ENCODE measurements around the gene FAM149B1. TPM values are rescaled to one million over a fixed set of nuclear protein-coding genes. Genes with fewer than 3 reads are reported as not detected.

Gene FAM149B1
- total RNA-seq, 1 experiment from 2014 or later: 17.5 TPM

DNA sequence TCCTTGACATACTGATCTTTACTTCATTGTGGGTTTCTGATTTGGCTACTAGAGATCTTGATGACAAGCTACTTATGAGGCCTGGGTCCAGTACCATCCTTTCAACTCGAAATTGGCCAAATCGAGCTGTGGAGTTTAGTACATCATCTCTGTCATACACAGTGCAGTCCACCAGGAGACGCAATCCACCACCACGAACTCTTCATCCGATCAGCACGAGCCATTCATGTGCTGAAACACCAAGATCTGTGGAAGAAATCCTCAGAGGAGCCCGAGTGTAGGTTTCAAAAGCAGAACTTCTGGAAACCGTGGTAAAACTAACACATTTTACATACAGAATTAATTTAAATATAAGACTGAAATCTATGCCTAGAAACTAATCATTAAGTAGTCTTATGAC lies 65.0 kb downstream of the FAM149B1 start:
- no peaks in the 10 kb centered on the region for H3K27me3 ChIP-seq (ENCODE audit: insufficient read depth, low read length)

DNA sequence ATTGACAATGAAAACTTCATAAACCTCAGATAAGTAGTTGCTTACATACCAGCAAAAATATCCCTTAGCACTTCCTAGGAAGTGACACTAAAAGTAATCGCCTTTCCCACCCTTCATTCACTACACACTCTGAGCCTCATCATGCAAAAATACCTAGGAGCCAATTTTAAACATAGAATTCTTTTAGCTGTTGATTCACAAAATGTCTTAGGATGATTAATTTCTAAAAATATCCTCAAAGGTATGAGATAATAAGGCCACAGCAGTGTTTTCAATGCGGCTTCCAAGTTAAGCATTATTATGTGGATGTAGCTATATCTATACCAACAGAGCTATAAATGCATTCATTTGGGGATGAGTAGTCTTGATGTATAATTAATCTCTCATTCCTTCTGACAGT lies 66.0 kb downstream of the FAM149B1 start:
- H3K79me2 ChIP-seq (ENCODE audit: insufficient read depth, low read length): no peaks in the 10 kb centered on the region
- no peak overlapping the region for H3K4me3 ChIP-seq (replicated peaks in 1 of 2; ENCODE audit: low read depth in 1 of 2, low read length in 2 of 2)
- no peaks in the 10 kb centered on the region for H3K27me3 ChIP-seq (ENCODE audit: insufficient read depth, low read length)
- H3K9me2 ChIP-seq (ENCODE audit: insufficient read depth): no peaks in the 10 kb centered on the region
- no peaks in the 10 kb centered on the region for H3K4me1 ChIP-seq (ENCODE audit: control insufficient read depth in 1 of 2, insufficient read depth in 2 of 2, low read length in 2 of 2)
- ChIA-PET CTCF (interaction anchor here (1.0 kb wide), 1 partner anchor 13 kb away, joined by 3 read pairs; the partner anchor contains the start of gene DNAJC9), POLR2A (interaction anchor here (3.7 kb wide), 1 partner anchor 13 kb away, joined by 12 read pairs; the partner anchor contains the start of gene DNAJC9), RAD21 (ENCODE audit: low non-redundant PET in 1 of 2, low total read pairs in 2 of 2, uncharacterized antibody in 2 of 2, unreplicated experiment in 2 of 2) (no interaction called here)
- no peak overlapping the region for H3K27ac ChIP-seq (ENCODE audit: low read depth, low read length)
- H3K9me3 ChIP-seq (ENCODE audit: control insufficient read depth in 1 of 2, insufficient read depth in 1 of 2, low read depth in 1 of 2, low read length in 2 of 2): no peaks in the 10 kb centered on the region
- intact Hi-C loops (cut with micrococcal nuclease): no loop called here
- DNase-seq (ENCODE audit: low read depth, low spot score) (no peak), ATAC-seq (no peak)
- no peak overlapping the region for H3K9ac ChIP-seq (ENCODE audit: low read length)
- BruUV-seq (replicated peaks): no TSS peak
- no peak overlapping the region for H2AFZ ChIP-seq (ENCODE audit: low read depth, low read length, poor library complexity, severe bottlenecking)
- TF ChIP-seq ELF1 (IDR thresholded peaks at IDR 0.05; ENCODE audit: borderline replicate concordance, low read depth) (no peak), SP1 (IDR thresholded peaks at IDR 0.05; ENCODE audit: low read depth) (no peak), ZFX (IDR thresholded peaks at IDR 0.05) (no peak)
- no peak overlapping the region for H3K4me2 ChIP-seq (ENCODE audit: low read length)
- H4K20me1 ChIP-seq (ENCODE audit: insufficient read depth): no peaks in the 10 kb centered on the region; the same call in 1 of the 2 replicates
- peaks cover 3 to 21% of the 10 kb centered on the region in 2 experiments; a peak in 2 of 4 replicates for H3K36me3 ChIP-seq (ENCODE audit: control insufficient read depth in 1 of 2, insufficient read depth in 2 of 2, low read length in 2 of 2)

More for the DNA sequence above, 65.0 kb downstream of the FAM149B1 start:
- no peaks in the 10 kb centered on the region for H3K9me2 ChIP-seq (ENCODE audit: insufficient read depth)
- TF ChIP-seq TCF7L2 (IDR thresholded peaks at IDR 0.05; ENCODE audit: borderline replicate concordance, extremely low read depth, insufficient read depth, insufficient read length) (no peak), FOSL1 (IDR thresholded peaks at IDR 0.05; ENCODE audit: low read depth) (no peak), RAD21 (IDR thresholded peaks at IDR 0.05; ENCODE audit: low read depth) (0 out of 2 replicates have a peak, but pooled peaks have one; percentile 37), ZFX (IDR thresholded peaks at IDR 0.05) (no peak)
- TF ChIP-seq, protein P1, sequence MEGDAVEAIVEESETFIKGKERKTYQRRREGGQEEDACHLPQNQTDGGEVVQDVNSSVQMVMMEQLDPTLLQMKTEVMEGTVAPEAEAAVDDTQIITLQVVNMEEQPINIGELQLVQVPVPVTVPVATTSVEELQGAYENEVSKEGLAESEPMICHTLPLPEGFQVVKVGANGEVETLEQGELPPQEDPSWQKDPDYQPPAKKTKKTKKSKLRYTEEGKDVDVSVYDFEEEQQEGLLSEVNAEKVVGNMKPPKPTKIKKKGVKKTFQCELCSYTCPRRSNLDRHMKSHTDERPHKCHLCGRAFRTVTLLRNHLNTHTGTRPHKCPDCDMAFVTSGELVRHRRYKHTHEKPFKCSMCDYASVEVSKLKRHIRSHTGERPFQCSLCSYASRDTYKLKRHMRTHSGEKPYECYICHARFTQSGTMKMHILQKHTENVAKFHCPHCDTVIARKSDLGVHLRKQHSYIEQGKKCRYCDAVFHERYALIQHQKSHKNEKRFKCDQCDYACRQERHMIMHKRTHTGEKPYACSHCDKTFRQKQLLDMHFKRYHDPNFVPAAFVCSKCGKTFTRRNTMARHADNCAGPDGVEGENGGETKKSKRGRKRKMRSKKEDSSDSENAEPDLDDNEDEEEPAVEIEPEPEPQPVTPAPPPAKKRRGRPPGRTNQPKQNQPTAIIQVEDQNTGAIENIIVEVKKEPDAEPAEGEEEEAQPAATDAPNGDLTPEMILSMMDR (IDR thresholded peaks at IDR 0.05 in 2 of 3, conservative IDR thresholded peaks at IDR 0.05 in 1 of 3; ENCODE audit: borderline replicate concordance in 1 of 3, insufficient read depth in 1 of 3, low read depth in 2 of 3, low read length in 2 of 3): peak in 2 of 3 experiments; percentile 39 to 56; a peak in 4 of 6 replicates
- no peak overlapping the region for H3K4me3 ChIP-seq (replicated peaks in 1 of 2; ENCODE audit: low read depth in 1 of 2, low read length in 2 of 2)
- H3K27ac ChIP-seq (ENCODE audit: low read depth, low read length): no peak overlapping the region
- ChIA-PET RAD21 (ENCODE audit: low non-redundant PET in 1 of 2, low total read pairs in 2 of 2, uncharacterized antibody in 2 of 2, unreplicated experiment in 2 of 2) (no interaction called here), POLR2A (interaction anchor here (3.7 kb wide), 1 partner anchor 14 kb away, joined by 12 read pairs; the partner anchor contains the start of gene DNAJC9), CTCF (interaction anchor here (0.9 kb wide), 1 partner anchor 8 kb away, joined by 3 read pairs; no protein-coding TSS in a partner anchor)
- H3K4me2 ChIP-seq (ENCODE audit: low read length): no peak overlapping the region
- no TSS peak for BruUV-seq (replicated peaks)
- intact Hi-C loops (cut with micrococcal nuclease): no loop called here
- ATAC-seq (peak; percentile 72), DNase-seq (ENCODE audit: low read depth, low spot score) (no peak)
- H3K79me2 ChIP-seq (ENCODE audit: insufficient read depth, low read length): no peaks in the 10 kb centered on the region
- no peaks in the 10 kb centered on the region for H3K9me3 ChIP-seq (ENCODE audit: control insufficient read depth in 1 of 2, insufficient read depth in 1 of 2, low read depth in 1 of 2, low read length in 2 of 2)
- H2AFZ ChIP-seq (ENCODE audit: low read depth, low read length, poor library complexity, severe bottlenecking): no peak overlapping the region
- H3K4me1 ChIP-seq (ENCODE audit: control insufficient read depth in 1 of 2, insufficient read depth in 2 of 2, low read length in 2 of 2): no peaks in the 10 kb centered on the region
- H4K20me1 ChIP-seq (ENCODE audit: insufficient read depth): no peaks in the 10 kb centered on the region; the same call in 1 of the 2 replicates
- H3K36me3 ChIP-seq (ENCODE audit: control insufficient read depth in 1 of 2, insufficient read depth in 2 of 2, low read length in 2 of 2): peaks cover 2 to 14% of the 10 kb centered on the region in 2 experiments; a peak in 2 of 4 replicates
- no peak overlapping the region for H3K9ac ChIP-seq (ENCODE audit: low read length)

All from HCT116 (cell line).